Stomach (tissue), 4 donors: Measurements from ENCODE around the gene NALCN.
A peak's percentile ranks its signal among the peaks of the same experiment; 100 is the strongest.

Experiments
- EP300 ChIP-seq: sonication (generic); formaldehyde crosslinking; IDR thresholded peaks from one replicate; pipeline ENCODE4 v1.6.1; 2017; ENCODE audit warnings: antibody characterized with exemption
- POLR2A ChIP-seq, 4 donors: fragments of 450-650 bp; IDR thresholded peaks; one replicate each; pipeline ENCODE4 v1.6.1; 2016; ENCODE audit warnings: antibody characterized with exemption in 4 of 4, control low read depth in 2 of 4, mild to moderate bottlenecking in 1 of 4, moderate library complexity in 1 of 4
- POLR2AphosphoS5 ChIP-seq, 3 donors: sonication (generic); formaldehyde crosslinking; IDR thresholded peaks; one replicate each; pipeline ENCODE4 v1.6.1; 2016; ENCODE audit warnings: antibody characterized with exemption in 3 of 3
- TF ChIP-seq, protein P1 (sequence below), 7 experiments: fragments of 450-650 bp in 4 of 7; fragments of 200-600 bp in 3 of 7; sonication (generic) in 3 of 7; IDR thresholded peaks; one replicate each; pipeline ENCODE4 v1.5.1; 2016 to 2019; ENCODE audit warnings: antibody characterized with exemption in 7 of 7, control low read depth in 2 of 7, mild to moderate bottlenecking in 1 of 7

DNA sequence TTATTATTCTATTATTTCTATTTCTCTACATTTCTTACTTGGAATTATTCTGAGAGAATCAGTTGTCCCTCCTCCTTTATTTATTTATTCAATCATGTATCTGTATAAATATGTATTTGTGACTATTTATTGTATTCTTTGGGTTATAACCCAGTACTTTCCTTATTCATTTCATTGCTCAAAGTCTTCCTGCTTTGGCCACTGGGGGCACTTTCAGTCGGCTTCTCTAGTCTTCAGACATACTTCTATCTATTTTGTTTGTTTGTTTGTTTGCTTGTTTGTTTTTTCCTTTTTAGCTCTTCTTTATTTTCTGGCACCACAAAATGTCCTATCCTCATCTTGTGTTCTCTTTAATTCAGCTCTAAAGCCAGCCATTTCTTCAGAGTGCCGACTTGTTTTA is 260.4 kb downstream of the NALCN start:
- TF ChIP-seq POLR2A (IDR thresholded peaks at IDR 0.05) (no peak), EP300 (no peak), POLR2AphosphoS5 (IDR thresholded peaks at IDR 0.05) (no peak)
- TF ChIP-seq, protein P1, sequence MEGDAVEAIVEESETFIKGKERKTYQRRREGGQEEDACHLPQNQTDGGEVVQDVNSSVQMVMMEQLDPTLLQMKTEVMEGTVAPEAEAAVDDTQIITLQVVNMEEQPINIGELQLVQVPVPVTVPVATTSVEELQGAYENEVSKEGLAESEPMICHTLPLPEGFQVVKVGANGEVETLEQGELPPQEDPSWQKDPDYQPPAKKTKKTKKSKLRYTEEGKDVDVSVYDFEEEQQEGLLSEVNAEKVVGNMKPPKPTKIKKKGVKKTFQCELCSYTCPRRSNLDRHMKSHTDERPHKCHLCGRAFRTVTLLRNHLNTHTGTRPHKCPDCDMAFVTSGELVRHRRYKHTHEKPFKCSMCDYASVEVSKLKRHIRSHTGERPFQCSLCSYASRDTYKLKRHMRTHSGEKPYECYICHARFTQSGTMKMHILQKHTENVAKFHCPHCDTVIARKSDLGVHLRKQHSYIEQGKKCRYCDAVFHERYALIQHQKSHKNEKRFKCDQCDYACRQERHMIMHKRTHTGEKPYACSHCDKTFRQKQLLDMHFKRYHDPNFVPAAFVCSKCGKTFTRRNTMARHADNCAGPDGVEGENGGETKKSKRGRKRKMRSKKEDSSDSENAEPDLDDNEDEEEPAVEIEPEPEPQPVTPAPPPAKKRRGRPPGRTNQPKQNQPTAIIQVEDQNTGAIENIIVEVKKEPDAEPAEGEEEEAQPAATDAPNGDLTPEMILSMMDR (IDR thresholded peaks at IDR 0.05), result peak in 1 of 7 experiments; percentile 22
